Activated naive CD8-positive, alpha-beta T cell (primary cell): ENCODE results near the gene SRC.
"Not testable (repeated sequence)": the region's sequence is repeated elsewhere in the genome, so short reads cannot be mapped to it uniquely, and the experiment has no call there.

ENCODE experiments used
- H3K27ac Mint-ChIP-seq: one replicate; pipeline ENCODE4 v1.8.0; 2021; ENCODE audit warnings: mixed read lengths
- H3K27me3 Mint-ChIP-seq: one replicate; pipeline ENCODE4 v1.8.0; 2021; ENCODE audit warnings: mixed read lengths
- H3K36me3 Mint-ChIP-seq: one replicate; pipeline ENCODE4 v1.8.0; 2021; ENCODE audit warnings: mixed read lengths
- H3K4me1 Mint-ChIP-seq: one replicate; pipeline ENCODE4 v1.8.0; 2021; ENCODE audit warnings: low read depth, mixed read lengths
- H3K4me3 Mint-ChIP-seq: one replicate; pipeline ENCODE4 v1.8.0; 2021; ENCODE audit warnings: mild to moderate bottlenecking, mixed read lengths
- H3K9me3 Mint-ChIP-seq: one replicate; pipeline ENCODE4 v1.8.0; 2021; ENCODE audit warnings: low read depth, mixed read lengths

The SRC gene

DNA sequence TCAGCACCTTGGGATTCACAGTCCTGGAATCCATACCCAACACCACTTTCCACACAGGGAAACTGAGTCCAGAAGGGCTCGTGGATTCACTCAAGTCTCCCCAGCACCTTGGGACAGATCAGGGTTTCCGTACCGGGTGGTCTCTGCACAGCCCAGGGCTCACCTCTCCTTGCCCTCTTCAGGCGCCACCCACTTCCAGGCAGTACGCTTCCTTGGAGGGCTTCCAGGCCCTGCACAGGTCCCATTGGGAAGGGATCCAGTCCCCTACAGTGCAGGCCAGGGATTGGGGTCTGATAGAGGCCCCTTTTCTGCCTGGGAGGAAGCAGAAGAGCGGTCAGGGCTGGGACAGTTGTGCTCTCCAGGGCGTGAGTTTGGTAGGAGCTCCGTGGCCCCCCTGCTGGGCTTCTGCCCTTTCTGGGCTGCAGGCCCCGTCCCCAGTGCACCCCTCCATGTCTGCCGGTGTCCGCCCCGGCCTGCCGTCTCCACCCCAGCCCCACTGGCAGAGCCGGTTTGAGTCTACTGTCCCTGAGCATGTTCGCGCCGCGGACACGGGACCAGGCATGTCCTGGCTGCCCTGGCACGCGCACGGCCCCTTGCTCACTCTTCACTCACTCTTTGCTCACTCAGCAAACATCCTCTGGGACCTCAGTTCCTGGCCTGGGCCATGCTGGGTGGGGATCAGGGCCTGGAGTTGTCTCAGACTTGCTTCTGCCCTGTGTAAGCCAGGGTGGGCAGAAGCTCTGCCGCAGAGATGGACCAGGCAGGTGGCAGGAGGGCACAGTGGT, 12.6 kb downstream of the SRC start:
- no peaks in the 10 kb centered on the region for H3K9me3 Mint-ChIP-seq
- H3K4me1 Mint-ChIP-seq, result no peaks in the 10 kb centered on the region
- no peak overlapping the region for H3K27ac Mint-ChIP-seq
- no peaks in the 10 kb centered on the region for H3K36me3 Mint-ChIP-seq
- no peaks in the 10 kb centered on the region for H3K27me3 Mint-ChIP-seq
- no peak overlapping the region for H3K4me3 Mint-ChIP-seq

GRCh38 chr20:37359331-37359730, 13.4 kb downstream of the SRC start:
- Mint-ChIP-seq H3K27me3 (no peaks in the 10 kb centered on the region), H3K4me1 (no peaks in the 10 kb centered on the region), H3K36me3 (no peaks in the 10 kb centered on the region), H3K9me3 (no peaks in the 10 kb centered on the region), H3K4me3 (no peak overlapping the region), H3K27ac (no peak overlapping the region)

GRCh38 chr20:37359836-37360235, 13.9 kb downstream of the SRC start:
- Mint-ChIP-seq H3K27me3 (no peaks in the 10 kb centered on the region), H3K27ac (no peak overlapping the region), H3K4me1 (no peaks in the 10 kb centered on the region), H3K4me3 (no peak overlapping the region), H3K9me3 (no peaks in the 10 kb centered on the region), H3K36me3 (no peaks in the 10 kb centered on the region)

DNA sequence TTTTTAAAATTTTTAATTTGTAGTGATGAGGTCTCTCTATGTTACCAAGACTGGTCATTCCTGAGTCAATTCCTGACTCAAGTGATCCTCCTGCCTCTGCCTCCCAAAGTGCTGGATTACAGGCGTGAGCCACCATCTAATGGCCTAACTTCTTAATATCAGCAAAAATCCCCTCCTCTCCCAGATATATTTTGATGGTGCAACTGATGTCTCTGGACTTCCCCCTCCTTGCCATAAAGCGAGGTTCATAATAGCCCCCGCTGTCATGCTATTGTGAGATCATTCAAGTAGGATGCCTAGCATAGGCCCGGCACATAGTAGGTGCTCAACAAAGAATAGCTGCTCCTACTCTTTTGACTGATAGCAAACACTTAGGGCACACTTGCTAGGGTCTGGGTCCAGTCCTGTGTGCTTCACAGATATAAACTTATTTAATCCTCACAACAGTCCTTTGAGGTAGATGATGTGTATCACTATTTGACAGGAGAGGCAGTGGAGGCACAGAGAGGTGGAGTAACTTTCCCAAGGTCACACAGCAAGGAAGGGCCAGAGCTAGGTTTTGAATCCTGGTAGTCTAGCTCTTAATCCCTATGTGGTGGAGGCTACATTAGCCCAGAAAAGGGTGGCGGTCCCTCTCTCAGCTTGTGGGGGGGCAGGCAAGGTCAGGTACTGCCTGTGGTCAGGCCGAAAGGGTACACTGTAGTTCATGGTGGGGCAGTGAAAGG, 14.6 kb downstream of the SRC start:
- H3K36me3 Mint-ChIP-seq, result no peaks in the 10 kb centered on the region
- no peaks in the 10 kb centered on the region for H3K9me3 Mint-ChIP-seq
- H3K4me1 Mint-ChIP-seq, result no peaks in the 10 kb centered on the region
- H3K27ac Mint-ChIP-seq, result no peak overlapping the region
- H3K27me3 Mint-ChIP-seq, result no peaks in the 10 kb centered on the region
- H3K4me3 Mint-ChIP-seq, result no peak overlapping the region

DNA sequence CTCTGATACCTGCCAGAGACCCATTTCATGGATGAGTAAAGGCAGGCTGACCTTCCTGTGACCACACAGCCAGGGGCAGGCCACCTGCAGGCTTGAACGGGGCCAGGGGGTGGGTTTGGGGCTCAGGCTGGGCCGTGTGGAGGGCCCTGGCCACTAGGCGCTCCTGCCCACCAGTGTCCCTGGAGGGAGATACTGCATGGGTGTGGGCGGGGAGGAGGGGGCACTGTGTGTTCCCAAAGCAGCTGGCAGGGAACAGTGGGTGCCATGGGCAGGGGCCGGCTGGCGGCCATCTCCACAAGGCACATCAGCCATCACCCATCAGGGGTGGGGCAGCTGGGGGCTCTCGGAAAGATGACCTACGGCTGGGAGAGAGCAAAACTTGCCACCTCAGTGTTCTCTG, 15.4 kb downstream of the SRC start:
- Mint-ChIP-seq H3K4me1 (no peaks in the 10 kb centered on the region), H3K27me3 (no peaks in the 10 kb centered on the region), H3K36me3 (no peaks in the 10 kb centered on the region), H3K9me3 (no peaks in the 10 kb centered on the region), H3K27ac (no peak overlapping the region), H3K4me3 (no peak overlapping the region)

DNA sequence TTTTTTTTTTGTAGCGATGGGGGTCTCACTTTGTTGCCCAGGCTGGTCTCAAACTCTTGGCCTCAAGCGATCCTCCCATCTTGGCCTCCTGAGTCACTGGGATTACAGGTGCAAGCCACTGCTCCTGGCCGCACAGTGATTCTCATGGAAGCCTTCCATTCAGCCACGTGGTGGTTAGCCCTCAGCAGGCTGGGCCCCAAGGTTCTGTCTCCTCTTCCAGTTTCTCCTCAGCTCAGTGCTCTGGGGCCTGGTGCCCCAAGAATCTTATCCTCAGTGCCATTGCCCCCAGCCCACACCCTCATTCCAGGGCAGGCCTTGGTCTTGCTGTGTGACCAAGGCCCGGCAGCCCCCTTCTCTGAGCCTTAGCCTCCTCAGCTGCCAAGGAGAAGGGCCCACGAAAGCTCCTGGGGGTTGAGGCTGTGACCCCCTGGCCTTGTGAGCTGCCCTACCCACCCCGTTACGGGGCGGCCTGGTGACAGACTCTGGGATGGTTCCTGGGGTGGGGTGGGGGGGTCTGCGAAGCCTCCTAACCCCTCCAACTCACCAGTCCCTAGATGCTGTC, 16.4 kb downstream of the SRC start:
- H3K4me3 Mint-ChIP-seq, result no peak overlapping the region
- H3K27me3 Mint-ChIP-seq, result no peaks in the 10 kb centered on the region
- no peaks in the 10 kb centered on the region for H3K36me3 Mint-ChIP-seq
- no peak overlapping the region for H3K27ac Mint-ChIP-seq
- no peaks in the 10 kb centered on the region for H3K4me1 Mint-ChIP-seq
- H3K9me3 Mint-ChIP-seq, result no peaks in the 10 kb centered on the region

DNA sequence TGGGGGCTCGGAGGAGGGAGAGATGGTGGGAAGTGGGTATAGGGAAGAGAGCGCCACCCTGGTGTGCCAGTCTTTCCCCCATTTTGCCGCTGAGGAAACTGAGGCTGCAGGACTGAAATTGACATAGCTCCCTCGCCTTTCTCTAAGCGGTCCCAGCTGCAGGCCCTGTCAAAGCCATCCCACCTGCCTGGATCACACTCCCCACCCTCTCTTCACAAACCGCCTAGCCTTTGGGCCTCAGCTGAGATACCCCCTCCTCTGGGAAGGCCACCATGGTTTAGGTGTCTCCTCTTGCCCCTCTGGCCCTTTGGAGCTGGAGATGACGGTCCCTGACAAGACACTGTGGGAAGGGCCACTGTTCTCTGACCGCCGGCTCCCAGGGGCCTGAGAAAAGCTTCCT, 16.9 kb downstream of the SRC start:
- no peak overlapping the region for H3K4me3 Mint-ChIP-seq
- no peaks in the 10 kb centered on the region for H3K4me1 Mint-ChIP-seq
- H3K36me3 Mint-ChIP-seq, result no peaks in the 10 kb centered on the region
- H3K27ac Mint-ChIP-seq, result no peak overlapping the region
- H3K9me3 Mint-ChIP-seq, result no peaks in the 10 kb centered on the region
- H3K27me3 Mint-ChIP-seq, result no peaks in the 10 kb centered on the region

DNA sequence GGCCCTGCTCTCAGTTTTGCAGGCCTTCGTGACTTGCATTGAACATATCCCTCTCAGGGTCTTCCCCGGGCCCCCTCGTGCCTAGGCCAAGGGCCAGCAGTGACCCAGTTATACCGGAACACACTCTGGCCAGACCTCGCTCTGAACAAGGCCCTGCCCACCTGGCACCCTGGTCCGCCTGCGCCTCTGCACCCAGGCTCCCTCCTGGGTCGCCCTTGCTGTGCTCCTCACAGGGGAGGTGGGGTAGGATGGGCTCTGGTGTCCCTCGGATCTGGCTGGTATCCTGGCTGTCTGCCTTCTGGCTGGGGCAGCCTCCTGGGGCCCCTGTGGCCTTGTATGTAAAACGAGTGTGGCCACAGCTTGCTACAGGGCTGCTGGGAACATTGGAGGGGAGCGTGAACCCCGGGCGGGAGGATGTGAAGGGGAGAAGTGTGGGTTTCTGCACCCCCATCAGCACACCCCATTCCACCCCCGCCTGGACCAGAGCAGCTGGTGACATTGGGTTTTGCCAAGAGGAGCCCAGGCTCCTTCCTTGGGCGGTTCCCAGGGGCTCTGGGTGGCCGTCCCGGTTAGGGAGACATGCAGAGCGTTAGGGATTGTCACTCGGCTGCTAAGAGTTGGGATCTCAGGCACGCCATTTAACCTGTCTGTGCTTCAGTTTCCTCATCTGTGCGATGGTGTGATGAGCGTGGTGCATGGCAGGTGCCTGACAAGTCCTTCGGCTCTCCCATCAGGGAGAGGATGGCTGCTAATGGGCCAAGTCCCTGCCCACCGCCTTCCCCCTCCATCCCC, 17.5 kb downstream of the SRC start:
- no peak overlapping the region for H3K27ac Mint-ChIP-seq

DNA sequence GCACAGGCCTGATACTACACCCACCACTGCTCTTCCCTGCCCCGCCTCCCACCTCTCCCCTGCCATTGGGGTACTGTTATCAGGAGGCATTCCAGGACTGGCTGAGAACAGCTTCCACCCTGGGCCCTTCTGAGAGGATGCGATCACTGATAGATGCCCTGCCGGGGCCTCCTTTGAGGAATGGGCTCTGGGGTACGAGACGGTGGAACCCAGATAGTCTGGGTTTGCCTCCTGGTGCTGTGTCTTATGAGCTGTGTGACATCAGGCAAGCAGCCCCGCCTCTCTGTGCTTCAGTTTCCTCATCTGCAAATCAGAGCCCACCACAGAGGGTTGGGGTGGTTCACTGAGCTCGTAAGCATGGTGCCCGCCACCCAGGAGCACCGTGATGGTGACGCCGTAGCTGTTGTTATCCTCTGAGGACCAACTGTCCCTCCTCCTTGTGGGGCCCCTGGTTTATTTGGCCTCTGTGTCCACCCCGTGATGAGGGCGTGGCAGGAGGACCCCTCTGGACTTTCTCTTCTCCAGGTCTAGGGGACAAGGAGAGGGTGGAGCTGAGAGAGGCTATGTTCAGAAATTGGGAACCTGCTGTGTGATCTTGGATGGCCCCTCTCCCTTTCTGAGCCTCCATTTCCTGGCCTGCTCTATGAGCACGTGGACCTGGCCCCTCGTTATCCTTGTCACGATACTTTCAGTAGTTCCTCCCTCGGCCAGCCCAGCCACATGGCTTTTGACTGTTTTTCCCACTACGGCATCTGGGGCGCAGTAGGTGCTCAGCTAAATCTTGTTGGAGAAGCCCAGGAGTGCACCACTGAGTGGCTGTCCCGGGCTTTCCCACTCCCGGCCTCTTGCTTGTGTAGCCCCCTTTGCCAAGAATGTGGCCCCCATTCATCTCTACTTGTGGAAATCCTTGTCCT, 18.3 kb downstream of the SRC start:
- H3K27ac Mint-ChIP-seq, result no peak overlapping the region
- no peaks in the 10 kb centered on the region for H3K9me3 Mint-ChIP-seq
- no peaks in the 10 kb centered on the region for H3K36me3 Mint-ChIP-seq
- no peaks in the 10 kb centered on the region for H3K4me1 Mint-ChIP-seq
- no peaks in the 10 kb centered on the region for H3K27me3 Mint-ChIP-seq
- H3K4me3 Mint-ChIP-seq, result no peak overlapping the region

More for the DNA sequence above, 17.5 kb downstream of the SRC start:
- Mint-ChIP-seq H3K27me3 (no peaks in the 10 kb centered on the region), H3K9me3 (no peaks in the 10 kb centered on the region), H3K36me3 (no peaks in the 10 kb centered on the region), H3K4me1 (no peaks in the 10 kb centered on the region), H3K4me3 (no peak overlapping the region)

DNA sequence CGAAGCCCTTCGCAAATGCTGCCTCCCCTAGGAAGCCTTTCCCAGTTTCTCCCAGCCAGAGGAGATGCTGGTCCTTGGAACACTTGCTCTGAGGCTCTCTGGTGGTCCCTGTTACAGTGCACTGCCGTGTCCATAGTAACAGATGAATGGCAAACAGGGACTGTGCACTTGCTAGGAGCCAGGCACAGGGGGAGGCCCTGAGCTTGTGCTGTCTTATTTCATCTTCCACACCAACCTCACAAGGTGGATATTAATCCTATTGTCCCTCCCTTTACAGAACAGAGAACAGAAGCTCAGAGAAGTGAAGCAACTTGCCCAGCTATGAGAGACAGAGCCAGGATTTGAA, 19.0 kb downstream of the SRC start:
- no peak overlapping the region for H3K27ac Mint-ChIP-seq
- no peaks in the 10 kb centered on the region for H3K36me3 Mint-ChIP-seq
- H3K9me3 Mint-ChIP-seq, result no peaks in the 10 kb centered on the region
- no peak overlapping the region for H3K4me3 Mint-ChIP-seq
- H3K27me3 Mint-ChIP-seq, result no peaks in the 10 kb centered on the region
- H3K4me1 Mint-ChIP-seq, result no peaks in the 10 kb centered on the region

DNA sequence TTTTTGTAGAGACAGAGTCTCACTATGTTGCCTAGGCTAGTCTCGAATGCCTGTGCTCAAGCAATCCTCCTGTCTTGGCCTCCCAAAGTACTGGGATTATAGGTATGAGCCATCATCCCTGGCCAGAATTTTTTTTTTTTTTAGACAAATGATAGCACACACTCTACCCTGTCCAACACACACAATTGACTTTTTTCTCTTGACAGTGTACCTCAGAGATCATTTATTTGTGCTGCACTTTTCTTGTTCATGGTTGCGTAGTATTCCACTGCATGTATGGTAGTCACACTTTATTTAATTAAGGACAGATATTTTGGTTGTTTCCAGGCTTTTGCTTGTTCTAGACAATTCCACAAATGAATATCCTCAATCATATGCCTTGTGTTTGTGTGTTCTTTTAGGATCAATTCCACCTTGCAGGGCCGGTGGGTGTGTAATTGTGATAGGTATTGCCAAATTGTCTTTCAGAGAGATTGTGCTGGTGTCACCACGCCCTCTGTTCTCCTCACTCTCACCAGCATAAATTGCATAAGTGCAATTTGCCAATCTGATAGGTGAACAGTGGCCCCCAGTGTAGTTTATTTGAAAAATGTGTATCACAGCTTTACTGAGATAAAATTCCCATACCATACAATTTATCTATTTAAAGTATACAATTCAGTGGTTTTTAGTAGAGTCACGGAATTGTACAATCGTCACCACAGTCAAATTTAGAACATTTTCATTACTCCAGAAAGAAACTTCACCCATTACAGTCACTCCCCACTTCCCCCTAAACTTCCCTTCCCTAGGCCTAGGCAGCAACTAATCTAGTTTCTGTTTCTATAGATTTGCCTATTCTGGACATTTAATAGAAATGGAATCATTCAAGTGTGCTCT, 20.1 kb downstream of the SRC start:
- Mint-ChIP-seq H3K36me3 (no peaks in the 10 kb centered on the region), H3K4me3 (no peak overlapping the region), H3K27me3 (no peaks in the 10 kb centered on the region), H3K27ac (no peak overlapping the region), H3K4me1 (no peaks in the 10 kb centered on the region), H3K9me3 (no peaks in the 10 kb centered on the region)

DNA sequence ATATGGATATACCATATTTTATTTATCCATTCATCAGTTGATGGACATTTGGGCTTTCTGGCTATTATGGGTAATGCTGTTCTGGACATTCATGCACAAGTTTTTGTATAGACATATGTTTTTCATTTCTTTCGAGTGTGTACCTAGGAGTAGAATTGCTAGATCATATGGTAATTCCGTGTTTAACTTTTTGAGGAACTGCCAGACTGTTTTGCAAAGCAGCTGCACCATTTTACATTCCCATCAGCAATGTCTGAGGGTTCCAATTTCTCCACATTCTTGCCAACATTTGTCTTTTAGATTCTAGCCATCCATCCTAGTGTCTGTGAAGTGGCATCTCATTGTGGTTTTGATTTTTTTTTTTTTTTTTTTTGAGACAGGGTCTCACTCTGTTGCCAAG, 20.8 kb downstream of the SRC start:
- H3K27ac Mint-ChIP-seq, result no peak overlapping the region
- no peaks in the 10 kb centered on the region for H3K4me1 Mint-ChIP-seq
- no peak overlapping the region for H3K4me3 Mint-ChIP-seq
- no peaks in the 10 kb centered on the region for H3K9me3 Mint-ChIP-seq
- no peaks in the 10 kb centered on the region for H3K27me3 Mint-ChIP-seq
- no peaks in the 10 kb centered on the region for H3K36me3 Mint-ChIP-seq

DNA sequence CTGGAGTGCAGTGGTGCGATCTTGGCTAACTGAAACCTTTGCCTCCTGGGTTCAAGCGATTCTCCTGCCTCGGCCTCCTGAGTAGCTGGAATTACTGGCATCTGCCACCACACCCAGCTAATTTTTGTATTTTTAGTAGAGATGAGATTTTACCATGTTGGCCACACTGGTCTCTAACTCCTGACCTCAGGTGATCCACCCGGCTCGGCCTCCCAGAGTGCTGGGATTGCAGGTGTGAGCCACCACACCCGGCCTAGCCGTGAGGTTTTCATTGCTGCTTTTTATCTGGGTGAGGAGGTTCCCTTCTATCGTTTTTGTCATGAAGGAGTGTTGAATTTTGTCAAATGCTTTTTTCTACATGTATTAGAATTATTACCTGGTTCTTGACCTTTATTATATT, 23.9 kb downstream of the SRC start:
- H3K4me3 Mint-ChIP-seq, result no peak overlapping the region
- H3K36me3 Mint-ChIP-seq, result no peaks in the 10 kb centered on the region
- H3K27ac Mint-ChIP-seq, result no peak overlapping the region
- H3K27me3 Mint-ChIP-seq, result no peaks in the 10 kb centered on the region
- no peaks in the 10 kb centered on the region for H3K9me3 Mint-ChIP-seq
- H3K4me1 Mint-ChIP-seq, result no peaks in the 10 kb centered on the region

GRCh38 chr20:37371845-37372244, 25.9 kb downstream of the SRC start:
- H3K9me3 Mint-ChIP-seq, H3K4me1 Mint-ChIP-seq: not testable (repeated sequence)

More at GRCh38 chr20:37371845-37372244, 25.9 kb downstream of the SRC start:
- not testable (repeated sequence) for H3K27me3 Mint-ChIP-seq, H3K4me3 Mint-ChIP-seq, H3K36me3 Mint-ChIP-seq, H3K27ac Mint-ChIP-seq
